Mononuclear cell (primary cell): ENCODE measurements around the gene DPYSL5. TPM values are rescaled to one million over a fixed set of nuclear protein-coding genes. Genes with fewer than 3 reads are reported as not detected.

ENCODE experiments used
- H3K27me3 ChIP-seq: 2 replicates; pipeline ENCODE4 v1.6.0; 2011; ENCODE audit warnings: low read length, control low read depth; ENCODE audit not compliant: insufficient read depth
- H3K4me1 ChIP-seq: 2 replicates; pipeline ENCODE4 v1.5.1; 2011; ENCODE audit warnings: mild to moderate bottlenecking, low read length, control low read depth; ENCODE audit not compliant: insufficient read depth
- H3K4me3 ChIP-seq: 2 replicates; pipeline ENCODE4 v1.5.1; 2011; ENCODE audit warnings: mild to moderate bottlenecking, low read length, moderate library complexity
- H3K9me3 ChIP-seq: 2 replicates; pipeline ENCODE4 v1.5.1; 2011; ENCODE audit warnings: low read depth, mild to moderate bottlenecking, control low read depth, low read length
- total RNA-seq: library from RNA; depleted of rRNA; stranded (reverse); fragments of >200 nt; gene quantifications from one replicate; pipeline ENCODE4 v1.2.3, GENCODE V29; 2012

DPYSL5 gene
- total RNA-seq, 1 donor, result not detected

- no peaks in the 10 kb centered on the region for H3K4me1 ChIP-seq
These were observed 50.6 kb downstream of the DPYSL5 start for GRCh38 chr2:26898480-26899078.

GRCh38 chr2:26899500-26900164, 51.7 kb downstream of the DPYSL5 start:
- Histone ChIP-seq H3K4me1 (no peaks in the 10 kb centered on the region), H3K4me3 (no peak overlapping the region), H3K27me3 (no peaks in the 10 kb centered on the region), H3K9me3 (no peaks in the 10 kb centered on the region)

More at GRCh38 chr2:26898480-26899078, 50.6 kb downstream of the DPYSL5 start:
- Histone ChIP-seq H3K27me3 (no peaks in the 10 kb centered on the region), H3K4me3 (no peak overlapping the region), H3K9me3 (no peaks in the 10 kb centered on the region)

- Histone ChIP-seq H3K4me3 (no peak overlapping the region), H3K27me3 (no peaks in the 10 kb centered on the region), H3K4me1 (no peaks in the 10 kb centered on the region), H3K9me3 (no peaks in the 10 kb centered on the region)
These were observed 52.9 kb downstream of the DPYSL5 start for GRCh38 chr2:26900831-26901321.

- H3K27me3 ChIP-seq, result no peaks in the 10 kb centered on the region
- H3K4me1 ChIP-seq, result no peaks in the 10 kb centered on the region
- no peak overlapping the region for H3K4me3 ChIP-seq
- H3K9me3 ChIP-seq, result no peaks in the 10 kb centered on the region
These were observed 53.6 kb downstream of the DPYSL5 start for GRCh38 chr2:26901326-26902183.

GRCh38 chr2:26903676-26904075, 55.7 kb downstream of the DPYSL5 start:
- Histone ChIP-seq H3K9me3 (no peaks in the 10 kb centered on the region), H3K4me1 (no peaks in the 10 kb centered on the region), H3K27me3 (no peaks in the 10 kb centered on the region), H3K4me3 (no peak overlapping the region)

- H3K4me3 ChIP-seq, result no peak overlapping the region
- H3K9me3 ChIP-seq, result no peaks in the 10 kb centered on the region
- no peaks in the 10 kb centered on the region for H3K4me1 ChIP-seq
- no peaks in the 10 kb centered on the region for H3K27me3 ChIP-seq
These were observed 56.9 kb downstream of the DPYSL5 start for GRCh38 chr2:26904839-26905238.

GRCh38 chr2:26905341-26906198, 57.6 kb downstream of the DPYSL5 start:
- peaks cover 4% of the 10 kb centered on the region for H3K27me3 ChIP-seq
- no peaks in the 10 kb centered on the region for H3K9me3 ChIP-seq
- no peaks in the 10 kb centered on the region for H3K4me1 ChIP-seq
- H3K4me3 ChIP-seq, result no peak overlapping the region

GRCh38 chr2:26907416-26907815, 59.5 kb downstream of the DPYSL5 start:
- Histone ChIP-seq H3K4me3 (no peak overlapping the region), H3K4me1 (no peaks in the 10 kb centered on the region), H3K9me3 (no peaks in the 10 kb centered on the region), H3K27me3 (peaks cover 5% of the 10 kb centered on the region)

GRCh38 chr2:26910176-26910575, 62.2 kb downstream of the DPYSL5 start:
- H3K27me3 ChIP-seq, result peaks cover 5% of the 10 kb centered on the region
- H3K4me3 ChIP-seq, result no peak overlapping the region
- H3K4me1 ChIP-seq, result no peaks in the 10 kb centered on the region
- H3K9me3 ChIP-seq, result no peaks in the 10 kb centered on the region

- no peaks in the 10 kb centered on the region for H3K4me1 ChIP-seq
- no peak overlapping the region for H3K4me3 ChIP-seq
- H3K27me3 ChIP-seq, result peaks cover 5% of the 10 kb centered on the region
- H3K9me3 ChIP-seq, result no peaks in the 10 kb centered on the region
These were observed 64.3 kb downstream of the DPYSL5 start for GRCh38 chr2:26911911-26912861.

- no peaks in the 10 kb centered on the region for H3K9me3 ChIP-seq
- H3K4me3 ChIP-seq, result no peak overlapping the region
- H3K27me3 ChIP-seq, result peaks cover 5% of the 10 kb centered on the region
- no peaks in the 10 kb centered on the region for H3K4me1 ChIP-seq
These were observed 65.7 kb downstream of the DPYSL5 start for GRCh38 chr2:26913606-26913998.

GRCh38 chr2:26913999-26914658, 66.2 kb downstream of the DPYSL5 start:
- no peaks in the 10 kb centered on the region for H3K9me3 ChIP-seq
- H3K27me3 ChIP-seq, result peaks cover 5% of the 10 kb centered on the region
- no peaks in the 10 kb centered on the region for H3K4me1 ChIP-seq
- H3K4me3 ChIP-seq, result no peak overlapping the region

- no peaks in the 10 kb centered on the region for H3K9me3 ChIP-seq
- no peak overlapping the region for H3K4me3 ChIP-seq
- peaks cover 8% of the 10 kb centered on the region for H3K27me3 ChIP-seq
- no peaks in the 10 kb centered on the region for H3K4me1 ChIP-seq
These were observed 66.9 kb downstream of the DPYSL5 start for GRCh38 chr2:26914659-26915310.
